NCI-H2029 (cell line): ENCODE results near the gene FKBP2.

Experiments
- DNase-seq: peaks from one replicate; lab custom pipeline; 2025; lab: John Stamatoyannopoulos, UW

Gene FKBP2

DNA sequence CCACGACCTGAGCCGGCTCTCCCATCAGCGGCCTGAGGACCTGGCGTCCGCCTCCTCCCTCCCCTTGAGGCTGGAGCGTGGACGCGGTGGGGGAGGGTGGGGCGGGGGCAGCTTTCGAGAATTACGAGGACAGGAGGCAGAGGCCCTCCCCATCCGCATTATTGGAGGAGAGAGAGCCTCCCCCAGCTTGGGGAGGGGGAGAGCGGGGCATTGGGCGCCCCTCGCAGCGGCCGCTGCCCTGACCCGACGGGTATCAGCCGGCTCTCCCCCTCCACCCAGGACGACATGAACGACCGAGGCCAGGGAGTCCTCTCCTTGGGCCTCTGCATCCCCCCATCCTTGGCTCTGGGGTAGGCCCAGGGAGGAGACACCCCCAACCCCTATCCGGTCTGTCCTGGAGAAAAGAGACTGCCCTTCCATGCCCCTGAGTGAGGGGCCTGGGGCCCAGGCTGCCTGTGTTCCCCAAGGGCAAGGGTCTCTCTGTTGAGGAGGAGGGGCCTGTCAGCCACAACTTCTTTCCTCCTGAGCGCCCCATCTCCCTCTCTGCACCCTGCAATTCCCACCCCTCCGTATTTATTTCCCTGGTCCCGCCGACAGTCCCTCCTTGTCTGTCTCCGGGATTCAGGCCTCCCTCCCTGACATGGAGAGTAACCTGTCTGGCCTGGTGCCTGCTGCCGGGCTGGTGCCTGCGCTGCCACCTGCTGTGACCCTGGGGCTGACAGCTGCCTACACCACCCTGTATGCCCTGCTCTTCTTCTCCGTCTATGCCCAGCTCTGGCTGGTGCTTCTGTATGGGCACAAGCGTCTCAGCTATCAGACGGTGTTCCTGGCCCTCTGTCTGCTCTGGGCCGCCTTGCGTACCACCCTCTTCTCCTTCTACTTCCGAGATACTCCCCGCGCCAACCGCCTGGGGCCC lies 45.2 kb downstream of the FKBP2 start:
- DNase-seq, result peak; percentile 54

DNA sequence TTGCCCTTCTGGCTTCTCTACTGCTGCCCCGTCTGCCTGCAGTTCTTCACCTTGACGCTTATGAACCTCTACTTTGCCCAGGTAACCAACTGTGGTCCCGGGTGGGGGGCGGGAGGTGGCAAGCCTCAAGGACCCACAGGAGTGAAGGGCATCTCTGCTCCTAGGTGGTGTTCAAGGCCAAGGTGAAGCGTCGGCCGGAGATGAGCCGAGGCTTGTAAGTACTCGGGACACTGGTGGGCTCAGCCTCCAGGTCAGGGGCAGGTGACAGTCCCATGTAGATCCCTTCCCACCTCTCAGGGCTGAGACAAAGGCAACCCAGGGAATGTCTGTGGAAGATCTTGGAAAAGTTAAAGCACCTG lies 45.9 kb downstream of the FKBP2 start:
- DNase-seq, result no peak

DNA sequence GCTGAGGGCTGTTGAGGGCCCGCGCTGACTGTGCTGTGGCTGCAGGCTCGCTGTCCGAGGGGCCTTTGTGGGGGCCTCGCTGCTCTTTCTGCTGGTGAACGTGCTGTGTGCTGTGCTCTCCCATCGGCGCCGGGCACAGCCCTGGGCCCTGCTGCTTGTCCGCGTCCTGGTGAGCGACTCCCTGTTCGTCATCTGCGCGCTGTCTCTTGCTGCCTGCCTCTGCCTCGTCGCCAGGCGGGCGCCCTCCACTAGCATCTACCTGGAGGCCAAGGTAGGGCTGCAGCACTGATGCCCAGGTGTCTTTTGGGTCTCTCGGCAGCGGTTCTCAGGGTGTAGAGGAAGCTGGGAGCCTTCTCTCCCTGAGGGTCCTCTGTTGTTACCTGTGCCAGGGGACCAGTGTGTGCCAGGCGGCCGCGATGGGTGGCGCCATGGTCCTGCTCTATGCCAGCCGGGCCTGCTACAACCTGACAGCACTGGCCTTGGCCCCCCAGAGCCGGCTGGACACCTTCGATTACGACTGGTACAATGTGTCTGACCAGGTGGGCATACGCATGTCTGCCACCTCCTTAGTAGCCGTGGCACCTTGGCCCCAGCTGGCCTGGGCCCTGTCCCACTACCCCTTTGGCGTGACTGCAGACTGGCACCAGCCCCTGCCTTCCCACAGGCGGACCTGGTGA lies 46.9 kb downstream of the FKBP2 start:
- no peak for DNase-seq

DNA sequence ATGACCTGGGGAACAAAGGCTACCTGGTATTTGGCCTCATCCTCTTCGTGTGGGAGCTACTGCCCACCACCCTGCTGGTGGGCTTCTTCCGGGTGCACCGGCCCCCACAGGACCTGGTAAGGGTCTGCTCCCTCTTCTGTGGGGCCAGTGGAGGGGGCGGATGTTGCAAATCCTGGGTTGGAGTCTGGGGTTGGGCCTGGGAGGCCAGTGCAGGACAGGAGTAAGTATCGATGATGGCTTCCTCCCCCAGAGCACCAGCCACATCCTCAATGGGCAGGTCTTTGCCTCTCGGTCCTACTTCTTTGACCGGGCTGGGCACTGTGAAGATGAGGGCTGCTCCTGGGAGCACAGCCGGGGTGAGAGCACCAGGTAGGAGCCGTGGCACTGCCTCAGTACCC lies 47.5 kb downstream of the FKBP2 start:
- DNase-seq, result no peak

DNA sequence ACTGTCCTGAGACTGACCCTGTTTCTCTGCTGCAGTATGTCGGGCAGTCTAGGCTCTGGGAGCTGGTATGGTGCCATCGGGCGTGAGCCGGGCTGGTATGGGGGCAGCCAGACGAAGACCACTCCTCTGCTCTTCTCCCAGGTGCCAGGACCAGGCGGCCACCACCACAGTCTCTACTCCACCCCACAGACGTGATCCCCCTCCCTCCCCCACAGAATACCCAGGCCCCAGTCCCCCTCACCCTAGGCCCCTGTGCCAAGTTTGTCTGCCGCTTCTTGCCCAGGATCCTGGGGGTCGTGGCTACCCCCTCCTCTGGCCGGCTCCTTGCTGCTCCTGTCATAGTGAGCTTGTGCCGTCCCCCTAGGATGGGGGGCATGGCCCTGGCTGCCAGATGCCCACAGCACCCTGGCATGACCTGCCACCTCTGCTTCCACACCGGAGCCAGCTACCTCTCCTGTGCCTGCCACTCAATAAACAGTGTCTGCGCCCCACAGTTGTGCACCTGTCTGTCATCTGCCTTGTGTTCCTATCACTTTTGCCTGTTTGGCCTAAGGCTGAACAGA lies 48.2 kb downstream of the FKBP2 start:
- DNase-seq, result no peak

DNA sequence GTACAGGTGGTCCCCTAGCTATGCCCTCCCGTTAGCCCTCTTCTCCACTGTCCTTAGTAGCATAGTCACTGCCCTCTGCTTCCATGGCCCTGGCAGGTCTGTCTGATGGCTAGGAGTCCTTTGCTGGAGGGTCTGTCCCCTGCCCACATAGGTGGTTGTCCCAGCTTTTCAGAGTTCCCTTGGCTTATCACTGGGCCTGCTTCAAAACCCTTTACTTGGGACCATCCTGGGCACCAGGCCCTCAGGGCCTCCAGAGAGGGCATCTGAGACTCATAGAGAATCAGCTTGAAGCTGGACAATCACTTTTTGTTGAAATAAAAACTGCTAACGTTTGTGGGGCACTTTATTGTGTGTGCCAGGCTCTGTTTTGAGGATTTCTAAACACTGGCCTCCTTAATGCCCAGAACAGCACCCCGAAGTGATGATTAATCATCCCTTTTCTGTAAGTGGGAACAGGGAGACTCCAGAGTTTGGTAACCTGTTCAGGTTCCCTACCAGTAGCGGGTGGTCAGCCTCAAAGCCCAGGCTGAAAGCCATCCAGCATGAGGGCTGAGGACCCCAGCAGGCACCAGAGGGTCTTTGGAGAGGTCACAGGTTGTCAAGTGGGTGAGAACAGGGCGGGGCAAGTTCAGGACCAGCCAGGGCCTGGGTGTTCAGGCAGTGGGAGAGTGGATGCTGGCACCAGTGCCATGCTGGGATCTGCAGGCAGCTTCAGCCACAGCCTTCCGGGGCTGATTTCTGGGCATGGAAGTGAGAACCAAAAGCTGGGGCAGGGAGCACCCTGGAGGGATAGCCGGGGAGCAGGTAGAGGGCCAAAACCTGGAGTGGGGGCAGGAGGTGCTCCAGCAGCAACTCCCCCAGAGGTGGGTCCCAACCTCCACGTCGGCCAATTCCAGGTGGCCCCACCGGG lies 49.7 kb downstream of the FKBP2 start:
- DNase-seq, result no peak

DNA sequence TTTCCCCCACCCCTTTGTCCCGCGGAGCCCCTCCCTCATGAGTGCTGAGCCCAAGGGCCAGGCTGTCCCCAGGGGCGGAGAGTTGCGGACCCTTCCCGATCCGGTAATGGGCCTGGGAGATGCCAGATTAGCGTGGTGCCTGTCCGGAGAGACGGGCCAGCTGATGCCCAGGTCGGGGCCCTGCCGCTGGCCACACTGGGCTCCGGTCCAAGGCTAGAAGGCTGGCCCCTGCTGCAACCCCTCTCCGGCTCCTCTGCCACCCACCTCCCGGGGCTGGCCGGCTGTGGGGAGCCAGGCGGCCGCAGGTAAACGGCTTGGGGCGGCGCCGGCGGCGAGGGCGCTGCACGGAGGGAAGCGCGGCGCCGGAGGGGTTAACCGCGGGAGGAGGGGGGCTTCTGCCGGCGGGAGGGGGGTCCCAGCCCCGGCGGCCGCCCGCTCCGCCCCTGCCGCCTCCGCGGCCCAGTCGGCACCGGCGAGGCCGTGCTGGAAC lies 50.4 kb downstream of the FKBP2 start, which contains the start of gene KCNK4:
TSS of gene KCNK4 (plus strand) at position 41 of the 490 bp plus-strand sequence. CDS start 1,717 bp downstream, outside the sequence.
- DNase-seq, result no peak

DNA sequence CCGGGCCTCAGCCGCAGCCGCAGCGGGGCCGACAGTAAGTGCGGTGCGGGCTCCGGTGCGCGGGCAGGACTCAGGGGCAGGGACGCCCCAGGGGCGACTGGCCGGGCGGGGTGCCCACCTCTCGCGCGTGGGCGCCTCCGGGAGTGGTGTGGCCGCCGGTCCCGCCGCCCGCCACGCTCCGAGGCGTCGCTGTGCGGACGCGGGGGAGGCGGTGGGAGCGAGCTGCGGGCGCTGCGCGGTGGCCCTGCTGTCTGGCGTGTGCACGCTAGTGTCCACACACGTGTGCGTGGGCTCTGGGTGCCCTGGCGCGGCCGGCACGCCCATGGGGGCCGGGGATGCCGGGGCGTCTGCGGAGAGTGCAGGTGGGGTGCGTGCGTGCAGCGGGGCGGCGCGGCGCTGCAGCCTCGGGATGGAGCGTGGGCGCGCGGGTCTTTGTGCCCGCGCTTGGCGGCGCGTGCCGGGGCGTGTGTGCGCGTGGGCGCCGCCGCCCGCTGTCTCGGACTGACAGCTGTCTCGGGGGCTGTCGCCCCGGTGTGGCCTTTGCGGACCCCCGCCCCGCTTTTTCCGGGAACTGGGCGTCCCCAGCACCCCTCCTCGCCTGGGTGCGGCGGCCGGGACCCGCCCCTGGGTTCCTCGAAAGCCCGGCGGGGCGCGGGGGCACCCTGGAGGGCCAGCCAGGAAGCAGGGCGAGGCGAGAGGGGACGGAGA lies 51.0 kb downstream of the FKBP2 start:
- no peak for DNase-seq

DNA sequence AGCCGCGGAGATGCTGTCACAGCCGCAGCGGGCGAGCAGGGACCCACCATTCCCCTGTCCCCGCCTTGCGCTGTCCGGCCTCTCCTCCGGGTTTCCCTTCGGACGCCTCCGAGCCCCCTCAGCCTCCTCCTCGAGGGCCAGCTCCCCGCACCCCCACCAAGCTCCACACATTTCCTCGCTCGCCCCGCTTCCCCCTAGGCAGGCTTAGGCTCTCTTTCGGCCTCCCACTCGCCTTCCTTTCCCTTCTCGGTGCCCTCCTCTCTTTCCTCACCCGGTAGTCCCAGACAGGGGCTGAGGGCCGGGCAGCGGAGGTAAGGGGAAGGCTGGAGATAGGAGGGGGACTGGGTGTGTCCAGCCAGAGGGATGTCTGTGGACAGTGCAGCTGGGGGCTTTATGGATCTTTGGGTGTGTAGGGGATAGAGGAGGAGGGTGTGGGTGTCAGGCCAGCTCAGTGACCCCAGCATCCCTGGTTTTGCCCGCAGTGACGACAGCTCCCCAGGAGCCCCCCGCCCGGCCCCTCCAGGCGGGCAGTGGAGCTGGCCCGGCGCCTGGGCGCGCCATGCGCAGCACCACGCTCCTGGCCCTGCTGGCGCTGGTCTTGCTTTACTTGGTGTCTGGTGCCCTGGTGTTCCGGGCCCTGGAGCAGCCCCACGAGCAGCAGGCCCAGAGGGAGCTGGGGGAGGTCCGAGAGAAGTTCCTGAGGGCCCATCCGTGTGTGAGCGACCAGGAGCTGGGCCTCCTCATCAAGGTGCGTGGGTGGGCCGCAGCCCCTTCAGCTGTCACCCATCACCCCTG lies 51.8 kb downstream of the FKBP2 start:
- no peak for DNase-seq
